Glutamatergic neuron (in vitro differentiated cells): Measurements from ENCODE around the gene RASSF7. TPM values are rescaled to one million over a fixed set of nuclear protein-coding genes. Genes with fewer than 3 reads are reported as not detected.

Experiments
- DNase-seq: peaks from one replicate; pipeline ENCODE4 v3.0.0; 2022
- H3K27ac Mint-ChIP-seq: one replicate; pipeline ENCODE4 v1.8.0; 2020; ENCODE audit warnings: mild to moderate bottlenecking, mixed read lengths, inconsistent platforms; ENCODE audit not compliant: unreplicated experiment
- H3K27me3 Mint-ChIP-seq: one replicate; pipeline ENCODE4 v1.8.0; 2020; ENCODE audit warnings: mild to moderate bottlenecking, moderate library complexity, mixed read lengths, inconsistent platforms; ENCODE audit not compliant: unreplicated experiment
- H3K36me3 Mint-ChIP-seq: one replicate; pipeline ENCODE4 v1.8.0; 2020; ENCODE audit warnings: mild to moderate bottlenecking, mixed read lengths, inconsistent platforms; ENCODE audit not compliant: unreplicated experiment
- H3K4me1 Mint-ChIP-seq: one replicate; pipeline ENCODE4 v1.8.0; 2020; ENCODE audit warnings: mild to moderate bottlenecking, low read depth, mixed read lengths, inconsistent platforms; ENCODE audit not compliant: unreplicated experiment
- H3K4me3 Mint-ChIP-seq: one replicate; pipeline ENCODE4 v1.8.0; 2020; ENCODE audit warnings: mild to moderate bottlenecking, mixed read lengths, inconsistent platforms; ENCODE audit not compliant: unreplicated experiment
- H3K9me3 Mint-ChIP-seq: one replicate; pipeline ENCODE4 v1.8.0; 2020; ENCODE audit warnings: mild to moderate bottlenecking, moderate library complexity, mixed read lengths, inconsistent platforms; ENCODE audit not compliant: unreplicated experiment
- microRNA-seq: library from miRNA; unstranded; fragments of <30 nt; microRNA quantifications from one replicate; pipeline ENCODE4, GENCODE V29; 2020; ENCODE audit not compliant: unreplicated experiment
- total RNA-seq: library from RNA; stranded (reverse); fragmentation: NEBNext Ultra II Directional; extraction: Animal tissue kit (Norgen Biotek cat#: 25700); gene quantifications from one replicate; pipeline ENCODE4 v1.2.1, GENCODE V29; 2021; ENCODE audit not compliant: unreplicated experiment
- TF ChIP-seq, protein P1 (sequence below): fragments of 200-600 bp; sonication (generic); IDR thresholded peaks from one replicate; pipeline ENCODE4 v1.5.0; 2021; ENCODE audit not compliant: partially characterized antibody, unreplicated experiment

The RASSF7 gene
- total RNA-seq, 1 donor from 2014 or later = 9.4 TPM

DNA sequence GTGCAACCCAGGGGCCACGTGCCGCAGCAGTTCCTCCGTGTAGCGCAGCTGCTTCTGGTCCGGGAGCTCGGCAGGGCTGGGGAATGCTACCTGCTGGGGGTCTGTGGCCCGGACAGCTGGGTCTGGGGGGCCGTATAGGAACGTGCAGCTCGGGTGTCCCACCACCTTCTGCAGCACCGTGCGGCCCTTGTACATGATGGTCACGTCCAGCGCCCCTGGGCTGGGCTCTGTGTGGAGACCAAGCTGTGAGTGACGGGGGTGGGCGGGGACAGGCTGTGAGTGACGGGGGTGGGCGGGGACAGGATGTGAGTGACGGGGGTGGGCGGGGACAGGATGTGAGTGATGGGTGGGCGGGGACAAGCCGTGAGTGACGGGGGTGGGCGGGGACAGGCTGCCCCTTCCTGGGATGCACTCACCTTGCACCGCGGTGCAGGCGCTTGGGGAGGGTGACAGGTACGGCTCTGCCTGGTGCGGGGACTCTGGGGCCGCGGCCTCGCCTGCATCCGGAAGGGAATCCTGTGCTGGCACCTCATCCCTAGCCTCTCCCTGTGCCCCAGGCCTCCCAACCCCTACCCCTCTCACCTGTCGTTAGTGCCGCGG lies 52.7 kb downstream of the RASSF7 start:
- no peak overlapping the region for H3K27ac Mint-ChIP-seq
- peak; percentile 68 for DNase-seq
- TF ChIP-seq, protein P1, sequence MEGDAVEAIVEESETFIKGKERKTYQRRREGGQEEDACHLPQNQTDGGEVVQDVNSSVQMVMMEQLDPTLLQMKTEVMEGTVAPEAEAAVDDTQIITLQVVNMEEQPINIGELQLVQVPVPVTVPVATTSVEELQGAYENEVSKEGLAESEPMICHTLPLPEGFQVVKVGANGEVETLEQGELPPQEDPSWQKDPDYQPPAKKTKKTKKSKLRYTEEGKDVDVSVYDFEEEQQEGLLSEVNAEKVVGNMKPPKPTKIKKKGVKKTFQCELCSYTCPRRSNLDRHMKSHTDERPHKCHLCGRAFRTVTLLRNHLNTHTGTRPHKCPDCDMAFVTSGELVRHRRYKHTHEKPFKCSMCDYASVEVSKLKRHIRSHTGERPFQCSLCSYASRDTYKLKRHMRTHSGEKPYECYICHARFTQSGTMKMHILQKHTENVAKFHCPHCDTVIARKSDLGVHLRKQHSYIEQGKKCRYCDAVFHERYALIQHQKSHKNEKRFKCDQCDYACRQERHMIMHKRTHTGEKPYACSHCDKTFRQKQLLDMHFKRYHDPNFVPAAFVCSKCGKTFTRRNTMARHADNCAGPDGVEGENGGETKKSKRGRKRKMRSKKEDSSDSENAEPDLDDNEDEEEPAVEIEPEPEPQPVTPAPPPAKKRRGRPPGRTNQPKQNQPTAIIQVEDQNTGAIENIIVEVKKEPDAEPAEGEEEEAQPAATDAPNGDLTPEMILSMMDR = no peak
- H3K4me3 Mint-ChIP-seq = no peak overlapping the region
- peaks cover 10% of the 10 kb centered on the region for H3K9me3 Mint-ChIP-seq
- H3K36me3 Mint-ChIP-seq = no peaks in the 10 kb centered on the region
- peaks cover 10% of the 10 kb centered on the region for H3K27me3 Mint-ChIP-seq
- H3K4me1 Mint-ChIP-seq = peaks cover 9% of the 10 kb centered on the region

Small RNA genes lying within 50 kb of the gene (microRNA-seq; reads per million reads assigned to microRNA genes)
- 770 reads per million, percentile 88 among the genes with 10 or more reads in this experiment for gene MIR210

Other genes with a start within 250 kb of the RASSF7 start
- 2.6 TPM for gene IFITM1, start 246.9 kb upstream of the RASSF7 start, total RNA-seq
- 0.93 TPM for gene IFITM3, start 240.1 kb upstream of the RASSF7 start, total RNA-seq
- gene B4GALNT4, start 191.5 kb upstream of the RASSF7 start, total RNA-seq = 418 TPM
- not detected for gene PKP3, start 166.8 kb upstream of the RASSF7 start, total RNA-seq
- 26.5 TPM for gene SIGIRR, start 146.0 kb upstream of the RASSF7 start, total RNA-seq
- 1.8 TPM for gene ANO9, start 119.0 kb upstream of the RASSF7 start, total RNA-seq
- 123 TPM for gene PTDSS2, start 110.7 kb upstream of the RASSF7 start, total RNA-seq
- gene RNH1, start 53.7 kb upstream of the RASSF7 start, total RNA-seq = 85.9 TPM
- gene HRAS, start 25.4 kb upstream of the RASSF7 start, total RNA-seq = 140 TPM
- 2.6 TPM for gene LRRC56, start 23.4 kb upstream of the RASSF7 start, total RNA-seq
- gene LMNTD2, start 232 bp upstream of the RASSF7 start, total RNA-seq = 2.3 TPM
- 41.6 TPM for gene PHRF1, start 15.5 kb downstream of the RASSF7 start, total RNA-seq
- 17.7 TPM for gene IRF7, start 55.0 kb downstream of the RASSF7 start, total RNA-seq
- gene CDHR5, start 64.0 kb downstream of the RASSF7 start, total RNA-seq = not detected
- gene SCT, start 66.2 kb downstream of the RASSF7 start, total RNA-seq = not detected
- 2.9 TPM for gene DRD4, start 76.3 kb downstream of the RASSF7 start, total RNA-seq
- 51.5 TPM for gene DEAF1, start 134.3 kb downstream of the RASSF7 start, total RNA-seq
- gene TMEM80, start 134.8 kb downstream of the RASSF7 start, total RNA-seq = 29.7 TPM
- gene EPS8L2, start 145.3 kb downstream of the RASSF7 start, total RNA-seq = 12.7 TPM
- 182 TPM for gene TALDO1, start 186.5 kb downstream of the RASSF7 start, total RNA-seq
- 67.5 TPM for gene GATD1, start 216.5 kb downstream of the RASSF7 start, total RNA-seq
- 58.7 TPM for gene CEND1, start 229.1 kb downstream of the RASSF7 start, total RNA-seq
- 93.9 TPM for gene SLC25A22, start 237.3 kb downstream of the RASSF7 start, total RNA-seq
- 37.0 TPM for gene PIDD1, start 244.3 kb downstream of the RASSF7 start, total RNA-seq
- 997 TPM for gene RPLP2, start 249.0 kb downstream of the RASSF7 start, total RNA-seq